Thoracic aorta (tissue), 2 donors: Measurements from ENCODE around the gene TTC7B. TPM values are rescaled to one million over a fixed set of nuclear protein-coding genes. Genes with fewer than 3 reads are reported as not detected.

Experiments
- ATAC-seq: fragments of 150-250 bp; one replicate; pipeline ENCODE4 v1.8.0; 2017; ENCODE audit warnings: low read depth; ENCODE audit not compliant: insufficient number of reproducible peaks, low FRiP score
- DNase-seq: peaks from one replicate; pipeline ENCODE4 v3.0.0-alpha.2; 2020; ENCODE audit warnings: low spot score
- H3K27ac ChIP-seq, 2 donors: fragments of 200-600 bp; sonication (generic); 1 replicate in 1 of 2; 2 replicates in 1 of 2; pipeline ENCODE4 v1.5.1; 2016; ENCODE audit warnings: mild to moderate bottlenecking in 2 of 2, moderate library complexity in 2 of 2
- H3K27me3 ChIP-seq: fragments of 200-600 bp; sonication (generic); replicated peaks from 2 replicates; pipeline ENCODE4 v1.6.0; 2016; ENCODE audit warnings: mild to moderate bottlenecking; ENCODE audit not compliant: insufficient read depth
- H3K36me3 ChIP-seq: fragments of 200-600 bp; sonication (generic); one replicate; pipeline ENCODE4 v1.5.1; 2016
- H3K4me1 ChIP-seq, 2 donors: fragments of 200-600 bp; sonication (generic); 1 replicate in 1 of 2; 2 replicates in 1 of 2; pipeline versions ENCODE4 v1.5.1 to v1.6.0; 2016; ENCODE audit warnings: low read depth in 2 of 2, mild to moderate bottlenecking in 1 of 2; ENCODE audit not compliant: control insufficient read depth in 1 of 2
- H3K4me3 ChIP-seq: fragments of 200-600 bp; sonication (generic); 2 replicates; pipeline ENCODE4 v1.5.1; 2016; ENCODE audit warnings: mild to moderate bottlenecking
- H3K9me3 ChIP-seq: fragments of 200-600 bp; sonication (generic); 2 replicates; pipeline ENCODE4 v1.5.1; 2016
- CTCF ChIP-seq: fragments of 200-600 bp; sonication (generic); IDR thresholded peaks from one replicate; pipeline ENCODE4 v1.5.1; 2019; ENCODE audit warnings: antibody characterized with exemption
- total RNA-seq, 2 donors: library from RNA; depleted of rRNA; stranded (reverse); fragments of >200 nt; gene quantifications; one replicate each; pipeline versions ENCODE4 v1.1.0 to v1.2.3, GENCODE V29; 2016

The TTC7B gene
- total RNA-seq, 2 donors from 2014 or later = 38.9 to 56.3 TPM

- no peaks in the 10 kb centered on the region for H3K4me1 ChIP-seq
- DNase-seq = no peak
- H3K27me3 ChIP-seq = no peaks in the 10 kb centered on the region
- ATAC-seq = no peak
- H3K27ac ChIP-seq = no peak overlapping the region
- peaks cover 12% of the 10 kb centered on the region for H3K36me3 ChIP-seq
- no peaks in the 10 kb centered on the region for H3K9me3 ChIP-seq
- TF ChIP-seq CTCF = no peak
- H3K4me3 ChIP-seq = no peak overlapping the region
Observed at GRCh38 chr14:90781344-90781761, 34.9 kb downstream of the TTC7B start.

GRCh38 chr14:90780519-90780918 lies 35.7 kb downstream of the TTC7B start:
- DNase-seq = no peak

GRCh38 chr14:90778571-90779255 lies 37.5 kb downstream of the TTC7B start:
- no peaks in the 10 kb centered on the region for H3K9me3 ChIP-seq
- ATAC-seq = no peak
- H3K4me3 ChIP-seq = no peak overlapping the region
- H3K27me3 ChIP-seq = no peaks in the 10 kb centered on the region
- no peak for TF ChIP-seq CTCF
- no peak overlapping the region for H3K27ac ChIP-seq
- peaks cover 7% of the 10 kb centered on the region for H3K36me3 ChIP-seq
- H3K4me1 ChIP-seq = no peaks in the 10 kb centered on the region
- DNase-seq = no peak

More at GRCh38 chr14:90780519-90780918, 35.7 kb downstream of the TTC7B start:
- Histone ChIP-seq H3K36me3 (peaks cover 12% of the 10 kb centered on the region), H3K4me1 (no peaks in the 10 kb centered on the region), H3K4me3 (no peak overlapping the region), H3K9me3 (no peaks in the 10 kb centered on the region), H3K27ac (no peak overlapping the region), H3K27me3 (no peaks in the 10 kb centered on the region)
- TF ChIP-seq CTCF = no peak
- no peak for ATAC-seq

GRCh38 chr14:90777830-90778485 lies 38.3 kb downstream of the TTC7B start:
- ATAC-seq = no peak
- H3K9me3 ChIP-seq = no peaks in the 10 kb centered on the region
- H3K36me3 ChIP-seq = peaks cover 7% of the 10 kb centered on the region
- no peak for TF ChIP-seq CTCF
- no peak for DNase-seq
- H3K4me3 ChIP-seq = no peak overlapping the region
- no peaks in the 10 kb centered on the region for H3K27me3 ChIP-seq
- H3K27ac ChIP-seq = no peak overlapping the region
- no peaks in the 10 kb centered on the region for H3K4me1 ChIP-seq

- H3K27me3 ChIP-seq = no peaks in the 10 kb centered on the region
- H3K9me3 ChIP-seq = no peaks in the 10 kb centered on the region
- no peak for ATAC-seq
- H3K4me1 ChIP-seq = no peaks in the 10 kb centered on the region
- no peak for DNase-seq
- H3K4me3 ChIP-seq = no peak overlapping the region
- no peak overlapping the region for H3K27ac ChIP-seq
- TF ChIP-seq CTCF = no peak
- peaks cover 7% of the 10 kb centered on the region for H3K36me3 ChIP-seq
Observed at GRCh38 chr14:90777358-90777757, 38.9 kb downstream of the TTC7B start.
